Hypothalamus (tissue), 51 donors: ENCODE results near the gene IGSF5.
"Not testable (repeated sequence)": the region's sequence is repeated elsewhere in the genome, so short reads cannot be mapped to it uniquely, and the experiment has no call there.

Experiments
- DNase-seq, 51 donors: peaks; one replicate each; lab custom pipeline; 2025; lab: John Stamatoyannopoulos, UW

IGSF5 gene

DNA sequence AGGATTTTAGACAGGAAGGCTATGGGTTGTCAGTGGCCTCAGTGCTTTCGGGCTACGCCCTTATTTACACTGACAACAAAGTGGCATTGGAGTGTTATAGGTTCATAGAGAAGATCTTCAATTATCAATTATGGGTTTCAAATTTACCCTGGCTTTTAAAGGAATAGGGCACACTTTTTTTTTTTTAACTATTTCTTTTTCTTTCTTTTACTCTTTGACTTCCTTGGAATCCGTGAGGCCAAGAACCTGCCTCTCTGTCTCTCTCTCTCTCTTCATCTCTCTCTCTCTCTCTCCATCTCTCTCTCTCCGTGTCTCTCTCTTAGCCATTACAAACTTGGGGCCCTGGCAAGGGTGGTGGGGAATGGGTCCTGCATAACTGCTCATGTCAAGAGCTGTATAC lies at the start of gene IGSF5:
Gene IGSF5 (plus strand): TSS at position 301 of the 400 bp plus-strand sequence. CDS start 327 bp downstream, outside the sequence.
- not testable (repeated sequence) for DNase-seq

GRCh38 chr21:39696196-39696595 lies 48.8 kb upstream of the IGSF5 start:
- no peak for DNase-seq

GRCh38 chr21:39696618-39697017 lies 48.4 kb upstream of the IGSF5 start:
- DNase-seq = peak in 17 of 51 donors; percentile 3 to 55 (median 29)

DNA sequence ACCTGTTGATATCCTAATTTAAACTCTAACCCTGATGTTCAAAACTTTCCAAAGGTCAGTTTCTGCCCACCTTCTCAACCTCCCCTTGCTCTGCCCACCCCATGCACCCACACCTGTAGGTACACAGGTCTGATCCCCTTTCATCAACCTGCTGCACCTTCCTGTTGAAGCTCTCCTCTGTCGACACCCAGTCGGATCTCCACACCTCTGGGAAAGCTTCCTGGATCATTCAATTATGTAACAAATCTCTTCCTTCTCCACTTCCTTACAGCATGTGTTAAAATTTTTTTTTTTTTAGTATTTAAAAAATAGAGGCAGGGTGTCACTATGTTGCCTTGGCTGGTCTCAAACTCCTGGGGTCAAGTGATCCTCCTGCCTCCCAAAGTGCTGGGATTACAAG lies 44.7 kb upstream of the IGSF5 start:
- no peak for DNase-seq

- DNase-seq = no peak
These were observed 41.4 kb upstream of the IGSF5 start for GRCh38 chr21:39703578-39703977.

DNA sequence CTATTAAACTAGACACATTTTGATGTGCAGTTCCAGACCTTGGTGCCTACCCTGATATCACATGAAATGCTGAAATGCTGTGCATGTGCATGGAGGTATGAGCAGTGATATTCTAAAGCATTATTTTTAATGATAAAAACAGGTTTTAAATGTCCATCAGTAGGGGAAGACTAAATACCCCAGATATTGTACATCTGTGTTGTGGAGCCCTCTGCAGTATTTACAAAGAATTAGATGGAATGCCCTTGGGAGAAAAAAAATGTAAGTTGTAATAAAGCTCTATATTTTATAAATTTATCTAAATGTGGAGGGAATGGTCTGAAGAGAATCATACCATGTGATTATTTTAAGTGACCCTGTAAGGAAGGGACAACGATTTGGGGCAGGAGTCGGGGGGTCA lies 39.1 kb upstream of the IGSF5 start:
- DNase-seq = no peak

GRCh38 chr21:39707316-39707715 lies 37.7 kb upstream of the IGSF5 start:
- DNase-seq = no peak

GRCh38 chr21:39710866-39711265 lies 34.1 kb upstream of the IGSF5 start:
- DNase-seq = no peak

- DNase-seq = no peak
These were observed 32.7 kb upstream of the IGSF5 start for GRCh38 chr21:39712273-39712672.

GRCh38 chr21:39712976-39713375 lies 32.0 kb upstream of the IGSF5 start:
- DNase-seq = no peak

DNA sequence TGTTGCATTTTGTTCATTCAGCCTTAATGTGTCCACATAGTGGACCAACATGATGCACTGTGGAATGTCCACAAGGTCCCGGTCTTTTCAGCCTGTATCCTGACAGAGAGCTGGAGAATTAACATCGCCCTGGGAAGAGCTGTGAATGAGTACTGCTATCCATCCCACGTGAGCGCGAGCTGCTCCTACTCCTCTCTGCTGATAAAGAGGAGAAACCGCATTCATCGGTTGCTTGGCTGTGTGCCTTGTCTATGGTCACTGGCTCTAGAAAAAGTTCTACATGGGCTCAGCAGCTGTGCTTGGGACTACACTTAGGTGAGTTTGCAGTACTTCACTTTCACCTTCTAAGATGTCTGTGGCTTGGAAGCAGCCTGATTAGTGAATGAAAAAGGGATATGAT lies 31.1 kb upstream of the IGSF5 start:
- no peak for DNase-seq

DNA sequence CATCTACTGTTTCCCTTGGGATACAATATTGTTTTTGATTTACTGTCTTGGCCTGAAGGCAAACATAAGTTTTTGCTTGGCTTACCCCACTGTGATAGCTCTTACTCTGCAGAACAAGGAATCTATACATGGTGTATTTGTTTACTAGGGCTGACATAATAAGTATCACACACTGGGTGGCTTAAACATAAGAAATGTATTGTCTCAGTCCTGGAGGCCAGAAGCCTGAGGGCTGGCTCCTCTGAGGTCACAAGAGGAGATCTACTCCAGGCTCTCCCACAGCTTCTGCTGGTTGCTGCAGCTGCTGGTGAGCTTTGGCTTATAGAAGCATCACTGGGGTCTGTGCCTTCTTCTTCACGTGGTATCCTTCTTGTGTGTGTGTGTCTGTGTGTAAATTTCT lies 30.7 kb upstream of the IGSF5 start:
- peak in 1 of 51 donors; percentile 4 for DNase-seq

- peak in 34 of 51 donors; percentile 1 to 81 (median 16) for DNase-seq
These were observed 29.1 kb upstream of the IGSF5 start for GRCh38 chr21:39715804-39716397.

- no peak for DNase-seq
These were observed 24.7 kb upstream of the IGSF5 start for GRCh38 chr21:39720126-39720778.

DNA sequence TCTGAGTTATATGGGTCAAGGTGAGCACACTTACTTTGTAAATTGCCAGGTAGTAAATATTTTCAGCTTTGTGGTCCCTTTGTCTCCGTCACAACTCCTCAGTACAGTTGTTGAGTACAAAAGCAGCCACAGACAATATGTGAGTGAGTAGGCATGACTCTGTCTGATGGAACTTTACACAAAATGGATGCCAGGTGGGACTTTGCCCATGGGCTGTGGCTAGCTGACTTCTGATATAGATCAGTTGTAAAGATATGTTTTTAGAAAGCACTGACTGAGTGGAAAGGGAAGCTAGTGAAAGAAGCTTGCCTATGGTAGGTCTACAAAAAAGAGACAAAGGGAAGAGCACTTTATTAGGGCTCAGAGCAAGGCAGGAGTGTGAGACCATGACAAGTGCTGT lies 23.1 kb upstream of the IGSF5 start:
- no peak for DNase-seq

DNA sequence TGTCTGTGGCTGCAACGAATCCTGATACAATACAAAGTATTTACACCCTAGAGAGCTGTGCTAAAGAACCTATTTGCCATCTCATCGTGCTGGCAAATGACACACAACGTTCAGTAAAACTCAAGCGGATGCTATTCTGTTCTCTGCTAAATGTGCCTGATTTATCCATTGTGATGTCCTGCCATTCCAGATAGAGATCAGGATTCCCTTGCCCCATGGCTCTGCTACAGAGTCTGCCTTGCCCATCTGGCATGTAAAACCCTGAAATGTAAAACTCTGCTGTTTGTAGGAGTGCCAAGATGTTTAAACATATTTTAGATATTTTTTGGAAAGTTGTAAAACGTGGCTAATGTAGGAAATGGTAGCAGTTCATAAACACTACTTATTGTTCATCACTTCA lies 20.0 kb upstream of the IGSF5 start:
- no peak for DNase-seq

- DNase-seq = no peak
These were observed 18.9 kb upstream of the IGSF5 start for GRCh38 chr21:39726133-39726532.

DNA sequence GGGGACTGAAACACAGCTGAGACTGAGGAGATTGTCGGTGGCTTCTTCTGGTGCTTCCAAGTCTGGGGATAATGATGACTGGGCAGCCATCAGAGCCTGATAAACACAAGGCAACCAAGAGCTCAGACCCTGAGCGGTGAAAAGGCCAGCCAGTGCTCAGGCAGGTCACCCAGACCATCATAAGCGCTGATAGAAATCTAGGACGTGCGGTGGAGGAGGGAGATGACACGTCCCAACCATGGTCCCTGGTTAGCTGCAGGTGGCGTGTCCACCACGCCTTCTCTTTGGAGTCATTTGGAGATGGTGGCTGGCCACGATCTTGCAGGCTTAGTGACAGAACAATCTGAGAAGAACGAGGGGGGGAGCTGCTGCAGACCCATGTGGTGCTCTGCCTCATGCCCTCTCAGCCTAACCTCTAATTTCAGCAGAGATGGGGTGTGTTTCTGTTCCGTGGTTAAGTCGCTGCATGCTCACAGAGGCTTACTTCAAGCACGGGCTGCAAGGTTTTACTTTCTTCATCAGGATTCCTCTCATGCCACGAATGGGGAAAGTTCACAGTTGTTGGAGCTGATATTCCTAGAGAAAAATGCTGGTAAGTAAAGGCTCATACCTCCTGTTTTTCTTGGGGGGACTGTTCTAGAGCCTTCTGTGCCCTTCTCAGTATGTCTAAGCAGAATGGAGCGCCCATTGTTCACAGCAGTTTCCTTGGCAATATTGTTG lies 17.4 kb upstream of the IGSF5 start:
- DNase-seq = no peak

- DNase-seq = no peak
These were observed 16.6 kb upstream of the IGSF5 start for GRCh38 chr21:39728341-39728740.

DNA sequence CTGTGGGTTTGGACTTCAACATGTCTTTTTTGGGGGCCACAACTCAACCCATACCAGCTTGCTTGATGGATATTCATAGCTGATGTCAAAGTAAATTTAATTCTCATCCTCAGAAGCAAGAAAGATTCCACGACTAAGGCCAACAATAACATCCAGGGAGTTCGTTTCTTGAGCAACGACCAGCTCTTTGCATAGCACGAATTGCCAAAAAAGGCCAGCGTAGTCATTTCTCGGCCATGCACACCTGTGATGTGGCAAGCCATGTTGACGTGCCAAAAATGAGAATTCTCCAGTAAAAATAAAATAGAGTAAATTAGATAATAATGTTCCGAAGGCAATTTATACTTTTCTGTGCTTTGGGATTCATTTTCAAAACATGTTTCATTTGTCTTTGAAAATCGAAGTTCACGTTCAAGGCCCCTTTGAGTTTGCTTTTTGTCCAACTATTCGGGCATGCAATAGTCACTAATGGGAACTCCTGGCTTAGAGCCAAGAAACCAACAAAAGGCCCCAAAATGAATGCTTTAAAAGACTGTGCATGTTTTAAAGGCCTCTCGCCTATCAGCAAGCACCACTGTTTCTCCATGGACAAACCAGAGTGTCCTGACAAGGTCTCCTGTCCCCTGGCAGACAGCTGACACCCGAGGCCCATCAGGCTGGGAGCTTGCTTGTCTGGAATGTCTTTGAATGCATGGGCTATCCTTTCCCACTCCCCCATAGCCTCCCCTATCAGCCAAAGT lies 14.4 kb upstream of the IGSF5 start:
- peak in 2 of 51 donors; percentile 2 to 6 for DNase-seq

- no peak for DNase-seq
These were observed 8.3 kb upstream of the IGSF5 start for GRCh38 chr21:39736716-39737115.
